Measurements from ENCODE around the gene ADCY2.

ADCY2 gene

DNA sequence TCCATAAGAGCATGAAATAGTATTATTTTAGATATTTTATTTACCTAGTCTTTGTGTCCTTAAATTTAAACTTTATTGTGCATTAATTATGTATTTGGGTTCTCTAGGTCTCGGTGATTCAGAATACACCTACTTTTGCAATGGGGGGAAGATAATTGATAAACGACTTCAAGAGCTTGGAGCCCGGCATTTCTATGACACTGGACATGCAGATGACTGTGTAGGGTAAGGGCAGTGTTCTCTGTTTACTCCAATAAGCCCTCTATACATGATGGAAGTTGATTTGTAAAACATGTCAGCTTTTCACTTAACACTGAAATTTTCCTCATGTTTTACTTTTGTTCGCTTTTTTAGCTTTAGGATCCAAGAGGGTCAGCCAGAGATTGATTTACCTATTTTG, 479.2 kb downstream of the ADCY2 start:
- no peak for DNase-seq (ENCODE audit: extremely low read depth, low read depth)
- TF ChIP-seq CTCF (IDR thresholded peaks at IDR 0.05; ENCODE audit: low read depth, low read length, missing control alignments): no peak
- no peak overlapping the region for H3K4me3 ChIP-seq (replicated peaks; ENCODE audit: low read depth, low read length)

GRCh38 chr5:7876867-7877266, 480.9 kb downstream of the ADCY2 start:
- no peak for TF ChIP-seq CTCF (IDR thresholded peaks at IDR 0.05; ENCODE audit: low read depth, low read length, missing control alignments)
- no peak for DNase-seq (ENCODE audit: extremely low read depth, low read depth)
- H3K4me3 ChIP-seq (replicated peaks; ENCODE audit: low read depth, low read length): no peak overlapping the region

DNA sequence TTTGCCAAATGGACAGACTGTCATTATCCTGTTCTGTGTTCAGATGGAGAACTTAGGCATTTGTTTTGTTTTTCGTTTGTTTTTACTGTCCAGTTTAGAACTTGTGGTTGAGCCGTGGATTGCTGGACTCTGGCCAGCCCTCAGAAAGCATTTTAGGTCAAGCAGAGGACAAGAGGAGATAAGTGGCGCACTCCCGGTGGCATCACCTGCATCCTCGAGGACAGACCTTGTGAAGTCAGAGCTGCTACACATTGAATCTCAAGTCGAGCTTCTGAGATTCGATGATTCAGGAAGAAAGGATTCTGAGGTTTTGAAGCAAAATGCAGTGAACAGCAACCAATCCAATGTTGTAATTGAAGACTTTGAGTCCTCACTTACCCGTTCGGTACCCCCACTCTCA, 481.9 kb downstream of the ADCY2 start:
- no peak for TF ChIP-seq CTCF (IDR thresholded peaks at IDR 0.05; ENCODE audit: low read depth, low read length, missing control alignments)
- DNase-seq (ENCODE audit: extremely low read depth, low read depth): no peak
- H3K4me3 ChIP-seq (replicated peaks; ENCODE audit: low read depth, low read length): no peak overlapping the region

GRCh38 chr5:7878381-7878873, 482.5 kb downstream of the ADCY2 start:
- DNase-seq (ENCODE audit: extremely low read depth, low read depth): no peak
- H3K4me3 ChIP-seq (replicated peaks; ENCODE audit: low read depth, low read length): no peak overlapping the region
- TF ChIP-seq CTCF (IDR thresholded peaks at IDR 0.05; ENCODE audit: low read depth, low read length, missing control alignments): no peak
